AG10803 (cell line): ENCODE measurements around the gene HIBCH.

Experiments
- DNase-seq: peaks from one replicate; pipeline ENCODE4 v3.0.0; 2010; ENCODE audit warnings: low read depth
- H3K4me3 ChIP-seq: 2 replicates; pipeline ENCODE4 v1.5.1; 2011; ENCODE audit warnings: mild to moderate bottlenecking, low read length, control low read depth
- TF ChIP-seq, protein P1 (sequence below): conservative IDR thresholded peaks from 2 replicates; pipeline ENCODE4 v1.5.1; 2011; ENCODE audit warnings: mild to moderate bottlenecking, low read length, control low read depth, inconsistent platforms

The HIBCH gene

GRCh38 chr2:190185380-190185779, 134.2 kb downstream of the HIBCH start:
- TF ChIP-seq, protein P1, sequence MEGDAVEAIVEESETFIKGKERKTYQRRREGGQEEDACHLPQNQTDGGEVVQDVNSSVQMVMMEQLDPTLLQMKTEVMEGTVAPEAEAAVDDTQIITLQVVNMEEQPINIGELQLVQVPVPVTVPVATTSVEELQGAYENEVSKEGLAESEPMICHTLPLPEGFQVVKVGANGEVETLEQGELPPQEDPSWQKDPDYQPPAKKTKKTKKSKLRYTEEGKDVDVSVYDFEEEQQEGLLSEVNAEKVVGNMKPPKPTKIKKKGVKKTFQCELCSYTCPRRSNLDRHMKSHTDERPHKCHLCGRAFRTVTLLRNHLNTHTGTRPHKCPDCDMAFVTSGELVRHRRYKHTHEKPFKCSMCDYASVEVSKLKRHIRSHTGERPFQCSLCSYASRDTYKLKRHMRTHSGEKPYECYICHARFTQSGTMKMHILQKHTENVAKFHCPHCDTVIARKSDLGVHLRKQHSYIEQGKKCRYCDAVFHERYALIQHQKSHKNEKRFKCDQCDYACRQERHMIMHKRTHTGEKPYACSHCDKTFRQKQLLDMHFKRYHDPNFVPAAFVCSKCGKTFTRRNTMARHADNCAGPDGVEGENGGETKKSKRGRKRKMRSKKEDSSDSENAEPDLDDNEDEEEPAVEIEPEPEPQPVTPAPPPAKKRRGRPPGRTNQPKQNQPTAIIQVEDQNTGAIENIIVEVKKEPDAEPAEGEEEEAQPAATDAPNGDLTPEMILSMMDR: no peak
- no peak overlapping the region for H3K4me3 ChIP-seq
- no peak for DNase-seq

DNA sequence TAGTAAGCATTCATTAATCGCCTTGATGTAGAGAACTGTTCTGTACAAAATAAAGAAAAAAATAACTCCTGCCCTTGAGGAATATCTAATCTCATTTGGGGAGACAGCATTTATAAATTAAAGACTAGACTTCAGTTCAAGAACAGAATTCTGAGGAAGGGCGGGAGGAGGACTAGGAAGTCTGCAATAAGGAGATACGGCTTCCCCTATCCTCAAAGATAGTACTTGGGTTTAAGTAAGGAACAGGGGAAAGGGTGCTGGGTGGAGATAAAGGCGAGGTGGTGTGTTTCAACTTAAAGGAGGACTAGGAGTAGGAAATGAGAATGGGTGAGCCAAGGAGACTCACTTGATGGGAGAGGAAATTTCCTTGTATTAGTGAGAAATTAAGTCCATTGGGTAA, 135.2 kb downstream of the HIBCH start:
- TF ChIP-seq, protein P1: no peak
- no peak for DNase-seq
- no peak overlapping the region for H3K4me3 ChIP-seq

GRCh38 chr2:190183539-190183938, 136.1 kb downstream of the HIBCH start:
- H3K4me3 ChIP-seq: no peak overlapping the region
- DNase-seq: no peak
- TF ChIP-seq, protein P1: no peak

DNA sequence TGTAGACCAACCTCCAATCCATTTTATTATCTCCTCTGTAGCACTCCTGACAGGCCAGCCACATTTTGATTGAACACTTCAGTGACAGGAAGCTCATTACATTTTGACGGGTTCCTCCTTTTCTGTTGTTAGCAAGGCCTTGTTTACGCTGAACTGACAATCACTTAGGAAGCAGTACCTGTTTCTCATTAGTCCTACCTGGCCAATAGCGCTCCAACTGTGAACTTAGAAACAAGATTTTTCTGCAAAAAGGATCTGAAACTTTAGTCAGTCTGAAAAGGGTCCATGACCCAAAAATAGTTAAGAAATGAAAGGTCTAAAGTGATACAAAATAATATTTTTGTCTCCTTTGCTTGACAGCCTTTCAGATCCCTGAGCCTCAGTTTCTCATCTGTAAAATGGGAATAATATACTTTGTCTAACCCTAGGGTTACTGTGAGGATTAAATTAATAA, 137.5 kb downstream of the HIBCH start:
- no peak overlapping the region for H3K4me3 ChIP-seq
- TF ChIP-seq, protein P1: no peak
- no peak for DNase-seq

GRCh38 chr2:190181123-190181669, 138.4 kb downstream of the HIBCH start:
- DNase-seq: no peak
- TF ChIP-seq, protein P1: no peak
- peak overlapping the region; percentile 60 for H3K4me3 ChIP-seq

DNA sequence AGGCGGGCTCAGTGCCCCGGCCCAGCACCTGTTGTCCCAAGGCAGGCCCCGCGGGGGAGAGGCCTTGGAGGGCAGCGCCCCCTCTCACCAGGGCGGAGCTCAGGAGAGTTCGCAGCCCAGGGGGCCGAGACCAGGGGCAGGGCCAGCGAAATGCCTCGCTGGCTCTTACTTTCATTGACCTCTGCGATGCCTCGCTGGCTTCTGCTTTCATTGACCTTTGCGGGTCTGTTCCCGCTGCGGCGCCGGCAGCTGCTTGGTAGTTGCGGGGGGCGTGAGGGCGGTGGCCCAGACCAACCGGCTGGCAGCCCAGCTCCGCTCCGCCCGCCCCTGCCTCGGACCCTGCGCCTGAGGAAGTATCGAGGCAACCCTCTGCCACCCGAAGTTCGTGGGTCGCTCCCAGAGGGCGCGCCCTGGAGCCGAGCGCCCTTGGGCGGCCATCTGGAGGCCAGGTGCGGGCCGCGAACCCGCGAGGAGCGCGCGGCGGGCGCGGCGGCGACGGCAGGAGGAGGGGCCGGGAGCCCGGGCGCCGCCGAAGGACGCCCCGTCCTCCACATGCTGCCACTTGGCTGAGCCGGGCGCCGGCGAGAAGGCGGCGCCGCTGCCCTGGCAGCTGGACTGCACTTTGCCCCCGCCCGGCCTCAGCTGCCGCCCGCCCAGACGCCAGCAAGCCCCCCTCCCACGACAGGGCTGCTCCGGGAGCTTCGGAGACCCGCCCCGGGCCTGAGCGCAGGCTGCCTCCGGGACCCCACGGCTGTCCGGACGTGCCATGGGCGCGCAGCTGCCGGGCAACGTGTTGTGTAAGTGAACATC, 139.1 kb downstream of the HIBCH start:
- H3K4me3 ChIP-seq: peak overlapping the region; percentile 60
- DNase-seq: peak; percentile 26
- TF ChIP-seq, protein P1: peak; percentile 39; the same call in 1 of the 2 replicates
